B cell (primary cell): ENCODE measurements around the gene PPP1R15A. TPM values are rescaled to one million over a fixed set of nuclear protein-coding genes. Genes with fewer than 3 reads are reported as not detected.

Experiments
- ATAC-seq: fragments of 200-7000 bp; cut with Tn5 transposase; one replicate; pipeline ENCODE4 v1.10.0; 2021; ENCODE audit warnings: low read depth, mild to moderate bottlenecking, moderate number of reproducible peaks, moderate library complexity
- CTCF ChIA-PET: fragments of 350-600 bp; sonication (Branson Sonifier 250); formaldehyde crosslinking; loops from one replicate; lab custom pipeline; 2021; ENCODE audit warnings: antibody characterized with exemption, inconsistent platforms; lab: Charles Lee
- POLR2A ChIA-PET: fragments of 350-600 bp; sonication (Branson Sonifier 250); formaldehyde crosslinking; loops from one replicate; lab custom pipeline; 2021; ENCODE audit warnings: antibody characterized with exemption; lab: Charles Lee
- DNase-seq: peaks from one replicate; pipeline ENCODE4 v3.0.0; 2013
- H2AFZ ChIP-seq: 2 replicates; pipeline ENCODE4 v1.6.1; 2012; ENCODE audit warnings: mild to moderate bottlenecking, low read depth, low read length; ENCODE audit not compliant: insufficient read depth, poor library complexity, severe bottlenecking
- H3K27ac ChIP-seq, 2 donors: 1 replicate in 1 of 2; 2 replicates in 1 of 2; pipeline ENCODE4 v1.5.1; 2012 to 2013; ENCODE audit warnings: low read length in 2 of 2, mild to moderate bottlenecking in 2 of 2, moderate library complexity in 1 of 2
- H3K27me3 ChIP-seq, 4 experiments: fragments of 200-600 bp in 1 of 4; sonication (generic) in 1 of 4; replicated peaks in 1 of 4; 1 replicate in 2 of 4; 2 replicates in 2 of 4; pipeline versions ENCODE4 v1.6.1 to v1.7.0; 2013 to 2016; ENCODE audit warnings: low read length in 3 of 4, mild to moderate bottlenecking in 2 of 4, mixed read lengths in 1 of 4, moderate library complexity in 1 of 4; ENCODE audit not compliant: insufficient read depth in 4 of 4, control insufficient read depth in 3 of 4; ENCODE audit errors: control extremely low read depth in 1 of 4
- H3K36me3 ChIP-seq, 2 experiments: replicated peaks in 1 of 2; 1 replicate in 1 of 2; 2 replicates in 1 of 2; pipeline versions ENCODE4 v1.6.1 to v1.7.1; 2013; ENCODE audit warnings: low read length in 1 of 2; ENCODE audit not compliant: insufficient read depth in 2 of 2, control insufficient read depth in 1 of 2; ENCODE audit errors: control extremely low read depth in 1 of 2, extremely low read depth in 1 of 2
- H3K4me1 ChIP-seq, 2 donors: fragments of 200-600 bp in 1 of 2; sonication (generic) in 1 of 2; 1 replicate in 1 of 2; 2 replicates in 1 of 2; pipeline versions ENCODE4 v1.5.1 to v1.6.1; 2013 to 2017; ENCODE audit warnings: low read length in 2 of 2; ENCODE audit not compliant: control insufficient read depth in 2 of 2, insufficient read depth in 2 of 2
- H3K4me2 ChIP-seq: replicated peaks from 2 replicates; pipeline ENCODE3; 2012; ENCODE audit warnings: mild to moderate bottlenecking, low read depth, low read length; ENCODE audit not compliant: poor library complexity, severe bottlenecking
- H3K4me3 ChIP-seq, 5 experiments: fragments of 200-600 bp in 1 of 5; sonication (generic) in 1 of 5; 1 replicate in 3 of 5; 2 replicates in 2 of 5; pipeline versions ENCODE4 v1.5.1 to v1.7.0; 2011 to 2016; ENCODE audit warnings: low read length in 4 of 5, mild to moderate bottlenecking in 4 of 5, low read depth in 2 of 5, control low read depth in 1 of 5, moderate library complexity in 1 of 5; ENCODE audit not compliant: insufficient read depth in 1 of 5; ENCODE audit errors: control extremely low read depth in 1 of 5, extremely low read depth in 1 of 5
- H3K79me2 ChIP-seq: fragments of 200-600 bp; sonication (generic); one replicate; pipeline ENCODE4 v1.6.0; 2016; ENCODE audit warnings: low read length; ENCODE audit not compliant: control insufficient read depth, insufficient read depth
- H3K9ac ChIP-seq: fragments of 200-600 bp; sonication (generic); 2 replicates; pipeline ENCODE4 v1.6.1; 2017; ENCODE audit warnings: mild to moderate bottlenecking, low read length, moderate library complexity
- H3K9me3 ChIP-seq, 3 donors: one replicate each; pipeline versions ENCODE4 v1.6.1 to v1.7.1; 2013; ENCODE audit warnings: low read length in 2 of 3; ENCODE audit not compliant: control insufficient read depth in 2 of 3, insufficient read depth in 1 of 3; ENCODE audit errors: control extremely low read depth in 1 of 3
- H4K20me1 ChIP-seq: 2 replicates; pipeline ENCODE4 v1.6.0; 2012; ENCODE audit warnings: mild to moderate bottlenecking, low read length; ENCODE audit not compliant: insufficient read depth, control insufficient read depth, poor library complexity, severe bottlenecking
- H3K27ac Mint-ChIP-seq: one replicate; pipeline ENCODE4 v1.8.0; 2021; ENCODE audit warnings: mixed read lengths
- H3K27me3 Mint-ChIP-seq: one replicate; pipeline ENCODE4 v1.8.0; 2021; ENCODE audit warnings: mixed read lengths
- H3K4me1 Mint-ChIP-seq: one replicate; pipeline ENCODE4 v1.8.0; 2021; ENCODE audit warnings: mixed read lengths
- H3K4me3 Mint-ChIP-seq: one replicate; pipeline ENCODE4 v1.8.0; 2021; ENCODE audit warnings: mixed read lengths
- H3K9me3 Mint-ChIP-seq: one replicate; pipeline ENCODE4 v1.8.0; 2022; ENCODE audit warnings: mixed read lengths; ENCODE audit not compliant: insufficient read depth
- EZH2 ChIP-seq: IDR thresholded peaks from 2 replicates; pipeline ENCODE4 v1.6.1; 2012; ENCODE audit warnings: borderline replicate concordance, low read depth, mild to moderate bottlenecking, moderate library complexity, low read length; ENCODE audit not compliant: insufficient read depth, poor library complexity, severe bottlenecking
- WGBS: methylation state at CpG from one replicate; pipeline ENCODE4 v1.1.5; 2013; ENCODE audit warnings: missing lambda C conversion rate; ENCODE audit not compliant: insufficient coverage; 5-methylcytosine and 5-hydroxymethylcytosine counted together
- intact Hi-C: fragments of 100-400 bp; cut with micrococcal nuclease; formaldehyde crosslinking; loops from one replicate; pipeline ENCODE4 v1.10.0; 2022
- polyA plus RNA-seq: library from polyadenylated mRNA; depleted of rRNA; stranded (reverse); fragments of >200 nt; gene quantifications from 2 replicates; pipeline ENCODE4 v1.2.3, GENCODE V29; 2012
- total RNA-seq, 2 donors: library from RNA; stranded (reverse); fragments of 120-200 nt in 1 of 2; gene quantifications; 1 replicate in 1 of 2; 2 replicates in 1 of 2; pipeline versions ENCODE4 v1.2.3 to v1.2.4, GENCODE V29; 2013 to 2022
- TF ChIP-seq, protein P1 (sequence below): fragments of 200-600 bp; IDR thresholded peaks from one replicate; pipeline ENCODE4 v1.8.0; 2022; ENCODE audit warnings: antibody characterized with exemption, mild to moderate bottlenecking

PPP1R15A gene
- total and polyA plus RNA-seq, 2 donors (not counting 1 experiment from before 2014, with no cell fraction given) = 122 to 1,029 TPM

DNA sequence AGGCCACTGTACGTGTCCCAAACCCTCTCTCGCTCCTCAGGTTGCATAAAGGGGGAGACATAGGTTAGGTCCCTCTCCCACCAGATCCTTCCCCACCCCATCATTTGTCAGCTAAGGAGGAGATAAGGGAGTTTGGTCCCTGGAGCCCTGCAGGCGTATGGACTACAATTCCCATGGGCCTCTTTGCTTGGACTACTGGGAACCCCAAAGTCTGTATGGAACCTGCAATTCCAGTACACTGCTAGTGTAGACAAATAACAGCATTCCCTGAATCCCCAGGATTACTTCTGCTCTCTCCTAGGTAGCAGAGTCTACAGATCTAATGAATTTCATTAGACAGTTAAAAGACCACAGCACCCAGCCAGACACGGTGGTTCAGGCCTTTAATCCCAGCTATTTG, 19.9 kb upstream of the PPP1R15A start:
- ChIA-PET CTCF (interaction anchor here (0.6 to 7.9 kb wide), 3 partner anchors 9 to 662 kb away, joined by 3 to 65 read pairs (median 3); no protein-coding TSS in a partner anchor), POLR2A (no interaction called here)
- H3K4me3 Mint-ChIP-seq = no peak overlapping the region
- intact Hi-C loops = no loop called here
- H3K27ac ChIP-seq = no peak overlapping the region
- H3K4me1 ChIP-seq = no peaks in the 10 kb centered on the region
- no peaks in the 10 kb centered on the region for H3K9me3 Mint-ChIP-seq
- H3K36me3 ChIP-seq = no peaks in the 10 kb centered on the region
- H3K9ac ChIP-seq = no peak overlapping the region
- H3K27me3 Mint-ChIP-seq = no peaks in the 10 kb centered on the region
- WGBS = 94% methylated on average over 2 of the region's 4 CpGs
- no peak overlapping the region for H3K4me2 ChIP-seq
- no peak overlapping the region for H3K27ac Mint-ChIP-seq
- TF ChIP-seq EZH2 = no peak
- TF ChIP-seq, protein P1, sequence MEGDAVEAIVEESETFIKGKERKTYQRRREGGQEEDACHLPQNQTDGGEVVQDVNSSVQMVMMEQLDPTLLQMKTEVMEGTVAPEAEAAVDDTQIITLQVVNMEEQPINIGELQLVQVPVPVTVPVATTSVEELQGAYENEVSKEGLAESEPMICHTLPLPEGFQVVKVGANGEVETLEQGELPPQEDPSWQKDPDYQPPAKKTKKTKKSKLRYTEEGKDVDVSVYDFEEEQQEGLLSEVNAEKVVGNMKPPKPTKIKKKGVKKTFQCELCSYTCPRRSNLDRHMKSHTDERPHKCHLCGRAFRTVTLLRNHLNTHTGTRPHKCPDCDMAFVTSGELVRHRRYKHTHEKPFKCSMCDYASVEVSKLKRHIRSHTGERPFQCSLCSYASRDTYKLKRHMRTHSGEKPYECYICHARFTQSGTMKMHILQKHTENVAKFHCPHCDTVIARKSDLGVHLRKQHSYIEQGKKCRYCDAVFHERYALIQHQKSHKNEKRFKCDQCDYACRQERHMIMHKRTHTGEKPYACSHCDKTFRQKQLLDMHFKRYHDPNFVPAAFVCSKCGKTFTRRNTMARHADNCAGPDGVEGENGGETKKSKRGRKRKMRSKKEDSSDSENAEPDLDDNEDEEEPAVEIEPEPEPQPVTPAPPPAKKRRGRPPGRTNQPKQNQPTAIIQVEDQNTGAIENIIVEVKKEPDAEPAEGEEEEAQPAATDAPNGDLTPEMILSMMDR = no peak
- no peaks in the 10 kb centered on the region for H3K4me1 Mint-ChIP-seq
- H3K9me3 ChIP-seq = no peaks in the 10 kb centered on the region
- no peak overlapping the region for H2AFZ ChIP-seq
- no peak for ATAC-seq
- H4K20me1 ChIP-seq = no peaks in the 10 kb centered on the region
- H3K27me3 ChIP-seq = no peaks in the 10 kb centered on the region
- no peak overlapping the region for H3K4me3 ChIP-seq
- DNase-seq = no peak
- no peaks in the 10 kb centered on the region for H3K79me2 ChIP-seq

DNA sequence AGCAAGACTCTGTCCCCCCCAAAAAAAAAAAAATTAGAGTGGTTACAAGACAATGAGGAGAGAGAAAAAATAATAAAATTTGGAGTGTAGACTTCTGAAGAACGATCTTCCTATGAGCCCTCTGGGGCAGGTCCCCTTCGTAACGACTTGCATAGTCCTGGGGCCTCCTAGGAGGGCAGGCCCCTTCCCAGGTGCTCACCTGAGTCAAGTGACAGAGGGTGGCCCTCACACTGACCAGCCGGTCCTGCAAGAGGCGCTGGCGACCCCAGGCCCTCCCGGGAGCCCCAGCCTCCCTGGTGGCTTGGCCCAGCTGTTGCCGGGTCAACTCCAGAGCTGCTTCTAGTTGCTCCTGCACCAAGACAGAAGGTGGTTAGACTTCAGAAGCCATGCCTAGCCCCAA, 18.7 kb upstream of the PPP1R15A start:
- ATAC-seq (no peak), DNase-seq (no peak)
- Histone ChIP-seq H3K79me2 (no peaks in the 10 kb centered on the region), H3K27ac (no peak overlapping the region), H3K9me3 (no peaks in the 10 kb centered on the region), H3K4me3 (no peak overlapping the region), H2AFZ (no peak overlapping the region), H3K27me3 (no peaks in the 10 kb centered on the region), H4K20me1 (no peaks in the 10 kb centered on the region), H3K9ac (no peak overlapping the region), H3K36me3 (no peaks in the 10 kb centered on the region), H3K4me1 (peaks cover 0 to 1% of the 10 kb centered on the region in 2 donors), H3K4me2 (no peak overlapping the region)
- intact Hi-C loops = no loop called here
- 95% methylated on average over 8 of the region's 8 CpGs for WGBS
- Mint-ChIP-seq H3K27ac (no peak overlapping the region), H3K4me1 (peaks cover 1% of the 10 kb centered on the region), H3K27me3 (no peaks in the 10 kb centered on the region), H3K4me3 (no peak overlapping the region), H3K9me3 (no peaks in the 10 kb centered on the region)
- ChIA-PET POLR2A (interaction anchor here (0.7 kb wide), 1 partner anchor 24 kb away, joined by 3 read pairs; no protein-coding TSS in a partner anchor), CTCF (interaction anchor here (0.6 to 7.9 kb wide), 3 partner anchors 10 to 213 kb away, joined by 4 to 65 read pairs (median 6); no protein-coding TSS in a partner anchor)
- no peak for TF ChIP-seq EZH2
- TF ChIP-seq, protein P1 = no peak
